Measurements from ENCODE around the gene LIN54. TPM values are rescaled to one million over a fixed set of nuclear protein-coding genes. Genes with fewer than 3 reads are reported as not detected.

The LIN54 gene
- total and polyA plus RNA-seq, 2 of the 13 experiments (the other 11 are each of a cell fraction or from before 2014, with no cell fraction given) = 25.2 to 32.9 TPM

DNA sequence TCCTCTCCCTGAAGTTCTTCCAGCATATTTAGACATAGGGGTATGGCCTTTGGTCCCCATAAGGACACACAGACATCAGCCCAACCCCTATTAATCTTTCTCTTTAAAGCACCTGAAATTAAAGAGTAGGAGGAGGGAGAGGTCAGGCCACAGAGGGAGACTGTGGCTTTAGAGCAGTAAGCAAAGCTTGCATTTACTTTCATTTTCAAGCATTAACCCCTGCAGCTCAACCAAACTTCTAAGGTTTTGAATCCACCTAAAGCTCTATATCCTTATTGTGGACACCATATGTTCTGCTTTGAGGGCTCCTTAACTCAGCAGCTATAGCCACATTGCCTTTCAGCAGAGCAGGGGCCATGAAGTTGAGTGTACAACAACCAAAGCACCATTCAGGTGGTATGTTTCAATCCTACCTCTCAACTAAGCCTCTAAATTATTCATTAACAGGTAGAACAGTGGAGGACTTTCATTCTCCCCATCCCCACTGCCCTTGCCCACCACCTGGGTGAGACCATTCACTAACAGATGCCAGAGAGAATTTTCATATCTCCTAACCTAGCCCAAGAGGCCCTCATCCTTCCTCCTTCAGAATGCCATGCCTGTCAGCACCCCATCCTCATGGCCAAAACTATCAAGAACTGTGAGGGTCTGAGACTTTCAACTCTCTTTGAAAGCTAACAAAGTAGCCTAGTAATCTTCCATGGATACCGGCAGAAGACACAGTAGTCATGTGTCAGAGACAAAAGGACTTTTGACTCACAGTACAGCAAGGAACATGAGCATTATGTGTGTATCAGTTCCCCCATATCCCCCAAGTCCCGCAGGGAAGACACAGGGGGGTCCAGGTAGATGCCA lies 20.8 kb downstream of the LIN54 start (continued):
- TF ChIP-seq, protein P1, sequence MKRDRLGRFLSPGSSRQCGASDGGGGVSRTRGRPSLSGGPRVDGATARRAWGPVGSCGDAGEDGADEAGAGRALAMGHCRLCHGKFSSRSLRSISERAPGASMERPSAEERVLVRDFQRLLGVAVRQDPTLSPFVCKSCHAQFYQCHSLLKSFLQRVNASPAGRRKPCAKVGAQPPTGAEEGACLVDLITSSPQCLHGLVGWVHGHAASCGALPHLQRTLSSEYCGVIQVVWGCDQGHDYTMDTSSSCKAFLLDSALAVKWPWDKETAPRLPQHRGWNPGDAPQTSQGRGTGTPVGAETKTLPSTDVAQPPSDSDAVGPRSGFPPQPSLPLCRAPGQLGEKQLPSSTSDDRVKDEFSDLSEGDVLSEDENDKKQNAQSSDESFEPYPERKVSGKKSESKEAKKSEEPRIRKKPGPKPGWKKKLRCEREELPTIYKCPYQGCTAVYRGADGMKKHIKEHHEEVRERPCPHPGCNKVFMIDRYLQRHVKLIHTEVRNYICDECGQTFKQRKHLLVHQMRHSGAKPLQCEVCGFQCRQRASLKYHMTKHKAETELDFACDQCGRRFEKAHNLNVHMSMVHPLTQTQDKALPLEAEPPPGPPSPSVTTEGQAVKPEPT (CRISPR knock-in tag; IDR thresholded peaks at IDR 0.05; ENCODE audit: low read depth) = no peak
- TF ChIP-seq KDM3A (CRISPR knock-in tag; IDR thresholded peaks at IDR 0.05; ENCODE audit: low read depth) = no peak
- no peak for TF ChIP-seq HNRNPL (IDR thresholded peaks at IDR 0.05; ENCODE audit: low read depth, low read length)
- TF ChIP-seq, protein P2, sequence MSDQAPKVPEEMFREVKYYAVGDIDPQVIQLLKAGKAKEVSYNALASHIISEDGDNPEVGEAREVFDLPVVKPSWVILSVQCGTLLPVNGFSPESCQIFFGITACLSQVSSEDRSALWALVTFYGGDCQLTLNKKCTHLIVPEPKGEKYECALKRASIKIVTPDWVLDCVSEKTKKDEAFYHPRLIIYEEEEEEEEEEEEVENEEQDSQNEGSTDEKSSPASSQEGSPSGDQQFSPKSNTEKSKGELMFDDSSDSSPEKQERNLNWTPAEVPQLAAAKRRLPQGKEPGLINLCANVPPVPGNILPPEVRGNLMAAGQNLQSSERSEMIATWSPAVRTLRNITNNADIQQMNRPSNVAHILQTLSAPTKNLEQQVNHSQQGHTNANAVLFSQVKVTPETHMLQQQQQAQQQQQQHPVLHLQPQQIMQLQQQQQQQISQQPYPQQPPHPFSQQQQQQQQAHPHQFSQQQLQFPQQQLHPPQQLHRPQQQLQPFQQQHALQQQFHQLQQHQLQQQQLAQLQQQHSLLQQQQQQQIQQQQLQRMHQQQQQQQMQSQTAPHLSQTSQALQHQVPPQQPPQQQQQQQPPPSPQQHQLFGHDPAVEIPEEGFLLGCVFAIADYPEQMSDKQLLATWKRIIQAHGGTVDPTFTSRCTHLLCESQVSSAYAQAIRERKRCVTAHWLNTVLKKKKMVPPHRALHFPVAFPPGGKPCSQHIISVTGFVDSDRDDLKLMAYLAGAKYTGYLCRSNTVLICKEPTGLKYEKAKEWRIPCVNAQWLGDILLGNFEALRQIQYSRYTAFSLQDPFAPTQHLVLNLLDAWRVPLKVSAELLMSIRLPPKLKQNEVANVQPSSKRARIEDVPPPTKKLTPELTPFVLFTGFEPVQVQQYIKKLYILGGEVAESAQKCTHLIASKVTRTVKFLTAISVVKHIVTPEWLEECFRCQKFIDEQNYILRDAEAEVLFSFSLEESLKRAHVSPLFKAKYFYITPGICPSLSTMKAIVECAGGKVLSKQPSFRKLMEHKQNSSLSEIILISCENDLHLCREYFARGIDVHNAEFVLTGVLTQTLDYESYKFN (CRISPR knock-in tag; conservative IDR thresholded peaks at IDR 0.05) = no peak
- TF ChIP-seq, protein P3, sequence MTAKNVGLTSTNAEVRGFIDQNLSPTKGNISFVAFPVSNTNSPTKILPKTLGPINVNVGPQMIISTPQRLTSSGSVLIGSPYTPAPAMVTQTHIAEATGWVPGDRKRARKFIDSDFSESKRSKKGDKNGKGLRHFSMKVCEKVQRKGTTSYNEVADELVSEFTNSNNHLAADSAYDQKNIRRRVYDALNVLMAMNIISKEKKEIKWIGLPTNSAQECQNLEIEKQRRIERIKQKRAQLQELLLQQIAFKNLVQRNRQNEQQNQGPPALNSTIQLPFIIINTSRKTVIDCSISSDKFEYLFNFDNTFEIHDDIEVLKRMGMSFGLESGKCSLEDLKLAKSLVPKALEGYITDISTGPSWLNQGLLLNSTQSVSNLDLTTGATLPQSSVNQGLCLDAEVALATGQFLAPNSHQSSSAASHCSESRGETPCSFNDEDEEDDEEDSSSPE (CRISPR knock-in tag; IDR thresholded peaks at IDR 0.05) = no peak
- TF ChIP-seq, protein P4, sequence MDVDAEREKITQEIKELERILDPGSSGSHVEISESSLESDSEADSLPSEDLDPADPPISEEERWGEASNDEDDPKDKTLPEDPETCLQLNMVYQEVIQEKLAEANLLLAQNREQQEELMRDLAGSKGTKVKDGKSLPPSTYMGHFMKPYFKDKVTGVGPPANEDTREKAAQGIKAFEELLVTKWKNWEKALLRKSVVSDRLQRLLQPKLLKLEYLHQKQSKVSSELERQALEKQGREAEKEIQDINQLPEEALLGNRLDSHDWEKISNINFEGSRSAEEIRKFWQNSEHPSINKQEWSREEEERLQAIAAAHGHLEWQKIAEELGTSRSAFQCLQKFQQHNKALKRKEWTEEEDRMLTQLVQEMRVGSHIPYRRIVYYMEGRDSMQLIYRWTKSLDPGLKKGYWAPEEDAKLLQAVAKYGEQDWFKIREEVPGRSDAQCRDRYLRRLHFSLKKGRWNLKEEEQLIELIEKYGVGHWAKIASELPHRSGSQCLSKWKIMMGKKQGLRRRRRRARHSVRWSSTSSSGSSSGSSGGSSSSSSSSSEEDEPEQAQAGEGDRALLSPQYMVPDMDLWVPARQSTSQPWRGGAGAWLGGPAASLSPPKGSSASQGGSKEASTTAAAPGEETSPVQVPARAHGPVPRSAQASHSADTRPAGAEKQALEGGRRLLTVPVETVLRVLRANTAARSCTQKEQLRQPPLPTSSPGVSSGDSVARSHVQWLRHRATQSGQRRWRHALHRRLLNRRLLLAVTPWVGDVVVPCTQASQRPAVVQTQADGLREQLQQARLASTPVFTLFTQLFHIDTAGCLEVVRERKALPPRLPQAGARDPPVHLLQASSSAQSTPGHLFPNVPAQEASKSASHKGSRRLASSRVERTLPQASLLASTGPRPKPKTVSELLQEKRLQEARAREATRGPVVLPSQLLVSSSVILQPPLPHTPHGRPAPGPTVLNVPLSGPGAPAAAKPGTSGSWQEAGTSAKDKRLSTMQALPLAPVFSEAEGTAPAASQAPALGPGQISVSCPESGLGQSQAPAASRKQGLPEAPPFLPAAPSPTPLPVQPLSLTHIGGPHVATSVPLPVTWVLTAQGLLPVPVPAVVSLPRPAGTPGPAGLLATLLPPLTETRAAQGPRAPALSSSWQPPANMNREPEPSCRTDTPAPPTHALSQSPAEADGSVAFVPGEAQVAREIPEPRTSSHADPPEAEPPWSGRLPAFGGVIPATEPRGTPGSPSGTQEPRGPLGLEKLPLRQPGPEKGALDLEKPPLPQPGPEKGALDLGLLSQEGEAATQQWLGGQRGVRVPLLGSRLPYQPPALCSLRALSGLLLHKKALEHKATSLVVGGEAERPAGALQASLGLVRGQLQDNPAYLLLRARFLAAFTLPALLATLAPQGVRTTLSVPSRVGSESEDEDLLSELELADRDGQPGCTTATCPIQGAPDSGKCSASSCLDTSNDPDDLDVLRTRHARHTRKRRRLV (CRISPR knock-in tag; IDR thresholded peaks at IDR 0.05) = no peak
- TF ChIP-seq ZNF652 (CRISPR knock-in tag; IDR thresholded peaks at IDR 0.05; ENCODE audit: borderline replicate concordance, low read depth) = peak; percentile 83
- no peak for TF ChIP-seq RCOR2 (CRISPR knock-in tag; IDR thresholded peaks at IDR 0.05)
- TF ChIP-seq ZNF567 (CRISPR knock-in tag; IDR thresholded peaks at IDR 0.05; ENCODE audit: borderline replicate concordance) = no peak
- no peak for TF ChIP-seq ZNF343 (CRISPR knock-in tag; IDR thresholded peaks at IDR 0.05)
- no peak for TF ChIP-seq ZNF546 (CRISPR knock-in tag; conservative IDR thresholded peaks at IDR 0.05)
- 0 out of 2 replicates have a peak, but pooled peaks have one; percentile 28 for TF ChIP-seq ZBTB7B (CRISPR knock-in tag; IDR thresholded peaks at IDR 0.05)
- TF ChIP-seq BCL6 (CRISPR knock-in tag; IDR thresholded peaks at IDR 0.05) = no peak
- TF ChIP-seq, protein P5, sequence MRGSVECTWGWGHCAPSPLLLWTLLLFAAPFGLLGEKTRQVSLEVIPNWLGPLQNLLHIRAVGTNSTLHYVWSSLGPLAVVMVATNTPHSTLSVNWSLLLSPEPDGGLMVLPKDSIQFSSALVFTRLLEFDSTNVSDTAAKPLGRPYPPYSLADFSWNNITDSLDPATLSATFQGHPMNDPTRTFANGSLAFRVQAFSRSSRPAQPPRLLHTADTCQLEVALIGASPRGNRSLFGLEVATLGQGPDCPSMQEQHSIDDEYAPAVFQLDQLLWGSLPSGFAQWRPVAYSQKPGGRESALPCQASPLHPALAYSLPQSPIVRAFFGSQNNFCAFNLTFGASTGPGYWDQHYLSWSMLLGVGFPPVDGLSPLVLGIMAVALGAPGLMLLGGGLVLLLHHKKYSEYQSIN (CRISPR knock-in tag; IDR thresholded peaks at IDR 0.05; ENCODE audit: borderline replicate concordance) = no peak
- no peak for TF ChIP-seq ETV5 (CRISPR knock-in tag; IDR thresholded peaks at IDR 0.05; ENCODE audit: borderline replicate concordance)
- 0 out of 2 replicates have a peak, but pooled peaks have one; percentile 20 for TF ChIP-seq ZNF501 (CRISPR knock-in tag; IDR thresholded peaks at IDR 0.05)
